Measurements from ENCODE around the gene FBRSL1.

Gene FBRSL1

DNA sequence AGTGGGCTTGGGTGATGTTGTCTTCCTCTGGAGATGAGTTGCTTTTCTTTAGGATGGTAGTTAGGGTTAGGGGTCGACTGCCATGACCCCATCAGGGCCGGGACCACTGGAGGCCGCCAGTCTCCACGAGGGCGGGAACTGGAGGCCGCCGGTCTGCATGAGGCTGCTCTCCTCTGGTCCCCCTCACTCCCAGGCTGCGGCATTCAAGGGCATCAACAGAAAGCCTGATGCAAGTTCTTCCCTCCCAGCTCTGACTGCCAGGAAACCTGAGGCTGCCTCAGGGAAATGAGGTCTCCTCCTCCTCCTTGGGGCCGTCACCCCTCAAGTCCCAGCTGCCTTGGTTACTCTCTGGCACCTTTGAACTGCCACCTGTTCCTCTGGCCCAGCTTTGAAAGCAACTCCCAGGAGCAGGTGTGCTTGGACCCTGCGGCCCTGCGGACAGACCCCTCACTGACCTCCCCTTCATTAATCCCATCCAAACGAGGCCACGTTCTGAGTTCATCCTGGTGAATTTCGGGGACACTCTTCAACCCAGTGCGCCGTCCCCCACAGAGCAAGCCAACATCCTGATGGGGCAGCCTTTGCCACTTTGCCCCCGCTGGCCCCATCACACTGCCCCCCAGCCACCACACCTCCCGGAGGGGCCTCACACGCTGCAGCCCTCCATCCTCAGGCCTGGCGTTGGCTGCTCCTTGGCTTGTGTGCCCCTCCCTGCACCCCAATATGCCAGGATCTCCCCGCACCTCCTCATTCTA, 37.2 kb upstream of the FBRSL1 start:
- no peak for TF ChIP-seq SNAI2 (CRISPR knock-in tag; IDR thresholded peaks at IDR 0.05)
- no peak for TF ChIP-seq POU6F1 (CRISPR knock-in tag; IDR thresholded peaks at IDR 0.05; ENCODE audit: borderline replicate concordance, low read depth)
- TF ChIP-seq GLIS3 (CRISPR knock-in tag; IDR thresholded peaks at IDR 0.05): no peak
- TF ChIP-seq ZNF8 (CRISPR knock-in tag; IDR thresholded peaks at IDR 0.05): no peak
- TF ChIP-seq CSDC2 (CRISPR knock-in tag; IDR thresholded peaks at IDR 0.05): no peak
- no peak for TF ChIP-seq ZC3H10 (CRISPR knock-in tag; IDR thresholded peaks at IDR 0.05)
- TF ChIP-seq TOX (CRISPR knock-in tag; IDR thresholded peaks at IDR 0.05; ENCODE audit: borderline replicate concordance): no peak
- no peak for TF ChIP-seq PATZ1 (CRISPR knock-in tag; IDR thresholded peaks at IDR 0.05; ENCODE audit: borderline replicate concordance)
- TF ChIP-seq ESRRG (CRISPR knock-in tag; IDR thresholded peaks at IDR 0.05): no peak
- no peak for TF ChIP-seq TCF4 (CRISPR knock-in tag; IDR thresholded peaks at IDR 0.05; ENCODE audit: borderline replicate concordance)
- TF ChIP-seq, protein P1, sequence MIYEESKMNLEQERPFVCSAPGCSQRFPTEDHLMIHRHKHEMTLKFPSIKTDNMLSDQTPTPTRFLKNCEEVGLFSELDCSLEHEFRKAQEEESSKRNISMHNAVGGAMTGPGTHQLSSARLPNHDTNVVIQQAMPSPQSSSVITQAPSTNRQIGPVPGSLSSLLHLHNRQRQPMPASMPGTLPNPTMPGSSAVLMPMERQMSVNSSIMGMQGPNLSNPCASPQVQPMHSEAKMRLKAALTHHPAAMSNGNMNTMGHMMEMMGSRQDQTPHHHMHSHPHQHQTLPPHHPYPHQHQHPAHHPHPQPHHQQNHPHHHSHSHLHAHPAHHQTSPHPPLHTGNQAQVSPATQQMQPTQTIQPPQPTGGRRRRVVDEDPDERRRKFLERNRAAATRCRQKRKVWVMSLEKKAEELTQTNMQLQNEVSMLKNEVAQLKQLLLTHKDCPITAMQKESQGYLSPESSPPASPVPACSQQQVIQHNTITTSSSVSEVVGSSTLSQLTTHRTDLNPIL (CRISPR knock-in tag; IDR thresholded peaks at IDR 0.05; ENCODE audit: low read depth): no peak
- no peak for TF ChIP-seq ARNTL (CRISPR knock-in tag; IDR thresholded peaks at IDR 0.05; ENCODE audit: borderline replicate concordance, low read depth)
- TF ChIP-seq, protein P2, sequence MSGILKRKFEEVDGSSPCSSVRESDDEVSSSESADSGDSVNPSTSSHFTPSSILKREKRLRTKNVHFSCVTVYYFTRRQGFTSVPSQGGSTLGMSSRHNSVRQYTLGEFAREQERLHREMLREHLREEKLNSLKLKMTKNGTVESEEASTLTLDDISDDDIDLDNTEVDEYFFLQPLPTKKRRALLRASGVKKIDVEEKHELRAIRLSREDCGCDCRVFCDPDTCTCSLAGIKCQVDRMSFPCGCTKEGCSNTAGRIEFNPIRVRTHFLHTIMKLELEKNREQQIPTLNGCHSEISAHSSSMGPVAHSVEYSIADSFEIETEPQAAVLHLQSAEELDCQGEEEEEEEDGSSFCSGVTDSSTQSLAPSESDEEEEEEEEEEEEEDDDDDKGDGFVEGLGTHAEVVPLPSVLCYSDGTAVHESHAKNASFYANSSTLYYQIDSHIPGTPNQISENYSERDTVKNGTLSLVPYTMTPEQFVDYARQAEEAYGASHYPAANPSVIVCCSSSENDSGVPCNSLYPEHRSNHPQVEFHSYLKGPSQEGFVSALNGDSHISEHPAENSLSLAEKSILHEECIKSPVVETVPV (CRISPR knock-in tag; IDR thresholded peaks at IDR 0.05): no peak
- TF ChIP-seq, protein P3, sequence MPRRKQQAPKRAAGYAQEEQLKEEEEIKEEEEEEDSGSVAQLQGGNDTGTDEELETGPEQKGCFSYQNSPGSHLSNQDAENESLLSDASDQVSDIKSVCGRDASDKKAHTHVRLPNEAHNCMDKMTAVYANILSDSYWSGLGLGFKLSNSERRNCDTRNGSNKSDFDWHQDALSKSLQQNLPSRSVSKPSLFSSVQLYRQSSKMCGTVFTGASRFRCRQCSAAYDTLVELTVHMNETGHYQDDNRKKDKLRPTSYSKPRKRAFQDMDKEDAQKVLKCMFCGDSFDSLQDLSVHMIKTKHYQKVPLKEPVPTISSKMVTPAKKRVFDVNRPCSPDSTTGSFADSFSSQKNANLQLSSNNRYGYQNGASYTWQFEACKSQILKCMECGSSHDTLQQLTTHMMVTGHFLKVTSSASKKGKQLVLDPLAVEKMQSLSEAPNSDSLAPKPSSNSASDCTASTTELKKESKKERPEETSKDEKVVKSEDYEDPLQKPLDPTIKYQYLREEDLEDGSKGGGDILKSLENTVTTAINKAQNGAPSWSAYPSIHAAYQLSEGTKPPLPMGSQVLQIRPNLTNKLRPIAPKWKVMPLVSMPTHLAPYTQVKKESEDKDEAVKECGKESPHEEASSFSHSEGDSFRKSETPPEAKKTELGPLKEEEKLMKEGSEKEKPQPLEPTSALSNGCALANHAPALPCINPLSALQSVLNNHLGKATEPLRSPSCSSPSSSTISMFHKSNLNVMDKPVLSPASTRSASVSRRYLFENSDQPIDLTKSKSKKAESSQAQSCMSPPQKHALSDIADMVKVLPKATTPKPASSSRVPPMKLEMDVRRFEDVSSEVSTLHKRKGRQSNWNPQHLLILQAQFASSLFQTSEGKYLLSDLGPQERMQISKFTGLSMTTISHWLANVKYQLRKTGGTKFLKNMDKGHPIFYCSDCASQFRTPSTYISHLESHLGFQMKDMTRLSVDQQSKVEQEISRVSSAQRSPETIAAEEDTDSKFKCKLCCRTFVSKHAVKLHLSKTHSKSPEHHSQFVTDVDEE (CRISPR knock-in tag; IDR thresholded peaks at IDR 0.05): no peak
- TF ChIP-seq OSR1 (CRISPR knock-in tag; IDR thresholded peaks at IDR 0.05): no peak
- no peak for TF ChIP-seq ISL1 (CRISPR knock-in tag; IDR thresholded peaks at IDR 0.05)
- no peak for TF ChIP-seq PPARA (CRISPR knock-in tag; IDR thresholded peaks at IDR 0.05; ENCODE audit: borderline replicate concordance)
- no peak for TF ChIP-seq ZFP3 (CRISPR knock-in tag; IDR thresholded peaks at IDR 0.05)
- TF ChIP-seq ZNF70 (CRISPR knock-in tag; IDR thresholded peaks at IDR 0.05): no peak
- no peak for ATAC-seq

- no peak for ATAC-seq
- TF ChIP-seq TCF4 (CRISPR knock-in tag; IDR thresholded peaks at IDR 0.05; ENCODE audit: borderline replicate concordance): no peak
- TF ChIP-seq SNAI2 (CRISPR knock-in tag; IDR thresholded peaks at IDR 0.05): no peak
- no peak for TF ChIP-seq ISL1 (CRISPR knock-in tag; IDR thresholded peaks at IDR 0.05)
- TF ChIP-seq ESRRG (CRISPR knock-in tag; IDR thresholded peaks at IDR 0.05): no peak
- TF ChIP-seq OSR1 (CRISPR knock-in tag; IDR thresholded peaks at IDR 0.05): no peak
Observed at GRCh38 chr12:132453361-132454192, 36.4 kb upstream of the FBRSL1 start.
